ENCODE results near the gene WDR82.

WDR82 gene

GRCh38 chr3:52253314-52254304 is 24.8 kb downstream of the WDR82 start:
- no peak for DNase-seq

- no peak for DNase-seq
Observed at GRCh38 chr3:52250122-52250521, 28.3 kb downstream of the WDR82 start.

GRCh38 chr3:52249683-52250082 is 28.8 kb downstream of the WDR82 start:
- no peak for DNase-seq

- DNase-seq, result no peak
Observed at GRCh38 chr3:52248816-52249547, 29.5 kb downstream of the WDR82 start.

GRCh38 chr3:52248165-52248541 is 30.3 kb downstream of the WDR82 start:
- no peak for DNase-seq

- no peak for DNase-seq
Observed at GRCh38 chr3:52247409-52248164, 30.9 kb downstream of the WDR82 start.

GRCh38 chr3:52246728-52247408 is 31.6 kb downstream of the WDR82 start:
- peak; percentile 35 for DNase-seq

GRCh38 chr3:52246264-52246620 is 32.2 kb downstream of the WDR82 start:
- no peak for DNase-seq

- DNase-seq, result peak; percentile 62
Observed at GRCh38 chr3:52245322-52246263, 32.9 kb downstream of the WDR82 start, which contains the start of gene PPM1M. TSS of gene PPM1M (plus strand) at chr3:52245759. CDS start at chr3:52245825, 66 bp downstream.

- DNase-seq, result no peak
Observed at GRCh38 chr3:52243791-52244628, 34.4 kb downstream of the WDR82 start.

- DNase-seq, result no peak
Observed at GRCh38 chr3:52242039-52242438, 36.4 kb downstream of the WDR82 start.

GRCh38 chr3:52240886-52241370 is 37.5 kb downstream of the WDR82 start:
- no peak for DNase-seq

- peak; percentile 35 for DNase-seq
Observed at GRCh38 chr3:52240059-52240885, 38.2 kb downstream of the WDR82 start.

GRCh38 chr3:52238761-52239701 is 39.4 kb downstream of the WDR82 start, which contains the start of gene TWF2:
TSS of gene TWF2 (minus strand) at chr3:52239158. CDS start at chr3:52239016, 142 bp downstream.
- DNase-seq, result peak; percentile 88

- DNase-seq, result peak; percentile 30
Observed at GRCh38 chr3:52238193-52238760, 40.2 kb downstream of the WDR82 start.

GRCh38 chr3:52237657-52238172 is 40.7 kb downstream of the WDR82 start:
- DNase-seq, result peak; percentile 69

GRCh38 chr3:52237006-52237656 is 41.3 kb downstream of the WDR82 start:
- DNase-seq, result peak; percentile 26

Data from left hindlimb (tissue), 1 donor.